CD4-positive, alpha-beta T cell (primary cell): ENCODE results near the gene CHMP2B. TPM values are rescaled to one million over a fixed set of nuclear protein-coding genes. Genes with fewer than 3 reads are reported as not detected.

ENCODE experiments used
- ATAC-seq: fragments of 200-7000 bp; cut with Tn5 transposase; one replicate; pipeline ENCODE4 v1.10.0; 2022; ENCODE audit warnings: mild to moderate bottlenecking; ENCODE audit not compliant: poor library complexity
- CTCF ChIA-PET: fragments of 350-600 bp; sonication (Branson Sonifier 250); formaldehyde crosslinking; loops from one replicate; lab custom pipeline; 2021; ENCODE audit warnings: antibody characterized with exemption, inconsistent platforms; lab: Charles Lee
- POLR2A ChIA-PET: fragments of 350-600 bp; sonication (Branson Sonifier 250); formaldehyde crosslinking; loops from one replicate; lab custom pipeline; 2021; ENCODE audit warnings: antibody characterized with exemption, inconsistent platforms; lab: Charles Lee
- DNase-seq, 14 experiments: peaks; one replicate each; pipeline ENCODE4 v3.0.0-alpha.2; 2013 to 2020; ENCODE audit warnings: mixed read lengths in 2 of 14
- H3K27ac ChIP-seq, 2 donors: one replicate each; pipeline versions ENCODE4 v1.5.1 to v1.7.0; 2013; ENCODE audit warnings: low read length in 2 of 2, low read depth in 1 of 2, mild to moderate bottlenecking in 1 of 2
- H3K27me3 ChIP-seq, 2 experiments: 1 replicate in 1 of 2; 2 replicates in 1 of 2; pipeline versions ENCODE4 v1.6.1 to v1.7.0; 2013; ENCODE audit warnings: low read length in 2 of 2, control low read depth in 1 of 2, mild to moderate bottlenecking in 1 of 2, moderate library complexity in 1 of 2; ENCODE audit not compliant: insufficient read depth in 2 of 2, control insufficient read depth in 1 of 2
- H3K36me3 ChIP-seq: one replicate; pipeline ENCODE4 v1.6.1; 2013; ENCODE audit warnings: low read length, control low read depth; ENCODE audit not compliant: insufficient read depth
- H3K4me1 ChIP-seq: one replicate; pipeline ENCODE4 v1.6.1; 2013; ENCODE audit warnings: low read length, control low read depth; ENCODE audit not compliant: insufficient read depth
- H3K4me3 ChIP-seq: one replicate; pipeline ENCODE4 v1.5.1; 2013; ENCODE audit warnings: mild to moderate bottlenecking, low read length, moderate library complexity
- H3K9me3 ChIP-seq, 2 experiments: 1 replicate in 1 of 2; 2 replicates in 1 of 2; pipeline versions ENCODE4 v1.6.1 to v1.7.0; 2013; ENCODE audit warnings: low read length in 2 of 2, mild to moderate bottlenecking in 2 of 2, control low read depth in 1 of 2, moderate library complexity in 1 of 2; ENCODE audit not compliant: control insufficient read depth in 1 of 2, insufficient read depth in 1 of 2
- H3K27ac Mint-ChIP-seq: one replicate; pipeline ENCODE4 v1.8.0; 2020; ENCODE audit warnings: mixed read lengths
- H3K27me3 Mint-ChIP-seq: one replicate; pipeline ENCODE4 v1.8.0; 2021; ENCODE audit warnings: mixed read lengths
- H3K36me3 Mint-ChIP-seq: one replicate; pipeline ENCODE4 v1.8.0; 2021; ENCODE audit warnings: low read depth, mixed read lengths
- H3K4me1 Mint-ChIP-seq: one replicate; pipeline ENCODE4 v1.8.0; 2021; ENCODE audit warnings: low read depth, mixed read lengths
- H3K4me3 Mint-ChIP-seq: one replicate; pipeline ENCODE4 v1.8.0; 2020; ENCODE audit warnings: mild to moderate bottlenecking, mixed read lengths
- H3K9me3 Mint-ChIP-seq: one replicate; pipeline ENCODE4 v1.8.0; 2020; ENCODE audit warnings: mixed read lengths
- CTCF ChIP-seq: fragments of 200-600 bp; IDR thresholded peaks from one replicate; pipeline ENCODE4 v1.8.0; 2022; ENCODE audit warnings: antibody characterized with exemption, mild to moderate bottlenecking
- intact Hi-C, 2 experiments: fragments of 100-400 bp; cut with DNase I in 1 of 2; cut with micrococcal nuclease in 1 of 2; formaldehyde crosslinking; loops; one replicate each; pipeline versions ENCODE4 v1.15.1 to v1.9.0; 2023 to 2025; cut with DNase I, micrococcal nuclease
- total RNA-seq, 174 experiments: library from RNA in 2 of 174; stranded (reverse) in 2 of 174; gene quantifications; one replicate each; pipeline ENCODE4 v1.2.3 and lab custom pipeline; 2021 to 2026

CHMP2B gene
- total RNA-seq, 2 experiments from 2014 or later, result 24.7 to 31.5 TPM

GRCh38 chr3:87272718-87273341 lies 45.7 kb downstream of the CHMP2B start:
- TF ChIP-seq CTCF, result no peak
- H3K4me1 Mint-ChIP-seq, result peaks cover 20% of the 10 kb centered on the region
- no peak overlapping the region for H3K27ac ChIP-seq
- peaks cover 10% of the 10 kb centered on the region for H3K27me3 Mint-ChIP-seq
- no peaks in the 10 kb centered on the region for H3K27me3 ChIP-seq
- no peak overlapping the region for H3K4me3 ChIP-seq
- H3K9me3 Mint-ChIP-seq, result no peaks in the 10 kb centered on the region
- no peaks in the 10 kb centered on the region for H3K36me3 Mint-ChIP-seq
- DNase-seq (no peak), ATAC-seq (no peak)
- CTCF ChIA-PET, result no interaction called here
- peaks cover 9% of the 10 kb centered on the region for H3K4me1 ChIP-seq
- no peaks in the 10 kb centered on the region for H3K9me3 ChIP-seq
- intact Hi-C loops, result no loop called here
- H3K4me3 Mint-ChIP-seq, result no peak overlapping the region
- H3K36me3 ChIP-seq, result no peaks in the 10 kb centered on the region
- POLR2A ChIA-PET, result no interaction called here
- H3K27ac Mint-ChIP-seq, result no peak overlapping the region

GRCh38 chr3:87276484-87276883 lies 49.4 kb downstream of the CHMP2B start, which contains the start of gene POU1F1:
Gene POU1F1, minus strand, starts transcription at chr3:87276584. Its CDS starts 122 bp downstream, at chr3:87276462.
- CTCF ChIA-PET, result no interaction called here
- H3K9me3 Mint-ChIP-seq, result no peaks in the 10 kb centered on the region
- intact Hi-C loops, result no loop called here
- peaks cover under 1% of the 10 kb centered on the region for H3K4me1 ChIP-seq
- POLR2A ChIA-PET, result no interaction called here
- H3K27ac ChIP-seq, result no peak within 1 kb of the TSS
- H3K36me3 Mint-ChIP-seq, result no peaks in the 10 kb centered on the region
- H3K4me1 Mint-ChIP-seq, result peaks cover 2% of the 10 kb centered on the region
- peaks cover 10% of the 10 kb centered on the region for H3K27me3 Mint-ChIP-seq
- DNase-seq, result no peak
- TF ChIP-seq CTCF, result no peak
- H3K9me3 ChIP-seq, result no peaks in the 10 kb centered on the region
- H3K27ac Mint-ChIP-seq, result no peak within 1 kb of the TSS
- H3K27me3 ChIP-seq, result no peaks in the 10 kb centered on the region
- H3K36me3 ChIP-seq, result no peaks in the 10 kb centered on the region
- no peak for ATAC-seq
- H3K4me3 ChIP-seq, result no peak within 1 kb of the TSS
- H3K4me3 Mint-ChIP-seq, result no peak within 1 kb of the TSS

GRCh38 chr3:87287011-87287410 lies 59.9 kb downstream of the CHMP2B start:
- Mint-ChIP-seq H3K27ac (no peak overlapping the region), H3K4me1 (no peaks in the 10 kb centered on the region), H3K4me3 (no peak overlapping the region), H3K36me3 (no peaks in the 10 kb centered on the region), H3K9me3 (no peaks in the 10 kb centered on the region), H3K27me3 (peaks cover 10% of the 10 kb centered on the region)
- Histone ChIP-seq H3K4me1 (no peaks in the 10 kb centered on the region), H3K9me3 (no peaks in the 10 kb centered on the region), H3K27ac (no peak overlapping the region), H3K27me3 (no peaks in the 10 kb centered on the region), H3K4me3 (no peak overlapping the region), H3K36me3 (no peaks in the 10 kb centered on the region)
- ChIA-PET POLR2A (interaction anchor here (1.0 kb wide), 1 partner anchor 31 kb away, joined by 3 read pairs; no protein-coding TSS in a partner anchor), CTCF (interaction anchor here (0.7 kb wide), 1 partner anchor 47 kb away, joined by 3 read pairs; no protein-coding TSS in a partner anchor)
- DNase-seq (no peak), ATAC-seq (no peak)
- intact Hi-C loops, result no loop called here
- TF ChIP-seq CTCF, result no peak
